Measurements from ENCODE around the gene ERC1.
"Not testable (repeated sequence)": the region's sequence is repeated elsewhere in the genome, so short reads cannot be mapped to it uniquely, and the experiment has no call there.

ERC1 gene

DNA sequence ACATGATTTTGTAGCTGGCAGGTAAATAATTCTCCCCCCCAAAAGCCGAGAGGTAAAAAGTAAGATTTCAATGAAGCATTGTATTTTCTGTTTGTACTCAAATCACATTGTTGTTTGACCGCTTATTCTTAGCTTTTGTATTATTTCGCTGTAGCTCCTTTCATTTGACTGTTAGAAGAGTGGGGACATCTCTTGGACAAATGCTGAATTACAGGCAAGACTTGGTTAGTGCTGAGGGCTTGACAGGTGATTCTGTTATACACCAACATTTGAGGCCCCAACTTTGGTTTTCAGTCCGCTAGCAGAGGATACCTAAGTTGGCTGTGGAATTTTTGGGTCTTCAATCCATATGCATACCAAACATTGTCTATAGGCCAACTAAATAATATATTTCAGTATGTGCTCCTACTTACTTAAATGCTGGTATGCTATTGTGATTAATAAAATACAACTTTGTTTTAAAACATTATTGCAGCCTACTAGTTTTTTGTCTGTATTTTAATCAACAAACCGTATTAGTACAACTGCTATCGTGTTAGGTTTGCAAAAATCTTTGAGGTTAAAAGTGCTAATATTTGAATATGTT, 102.2 kb downstream of the ERC1 start:
- CTCF ChIA-PET, result interaction anchor here (0.5 to 2.0 kb wide), 48 partner anchors 9 to 527 kb away, joined by 3 to 22 read pairs (median 4); partner anchors contain the start of gene RAD52
- no peak overlapping the region for H3K4me3 ChIP-seq (ENCODE audit: low read depth, low read length)
- DNase-seq (ENCODE audit: low read depth, low spot score), result no peak
- TF ChIP-seq, protein P1, sequence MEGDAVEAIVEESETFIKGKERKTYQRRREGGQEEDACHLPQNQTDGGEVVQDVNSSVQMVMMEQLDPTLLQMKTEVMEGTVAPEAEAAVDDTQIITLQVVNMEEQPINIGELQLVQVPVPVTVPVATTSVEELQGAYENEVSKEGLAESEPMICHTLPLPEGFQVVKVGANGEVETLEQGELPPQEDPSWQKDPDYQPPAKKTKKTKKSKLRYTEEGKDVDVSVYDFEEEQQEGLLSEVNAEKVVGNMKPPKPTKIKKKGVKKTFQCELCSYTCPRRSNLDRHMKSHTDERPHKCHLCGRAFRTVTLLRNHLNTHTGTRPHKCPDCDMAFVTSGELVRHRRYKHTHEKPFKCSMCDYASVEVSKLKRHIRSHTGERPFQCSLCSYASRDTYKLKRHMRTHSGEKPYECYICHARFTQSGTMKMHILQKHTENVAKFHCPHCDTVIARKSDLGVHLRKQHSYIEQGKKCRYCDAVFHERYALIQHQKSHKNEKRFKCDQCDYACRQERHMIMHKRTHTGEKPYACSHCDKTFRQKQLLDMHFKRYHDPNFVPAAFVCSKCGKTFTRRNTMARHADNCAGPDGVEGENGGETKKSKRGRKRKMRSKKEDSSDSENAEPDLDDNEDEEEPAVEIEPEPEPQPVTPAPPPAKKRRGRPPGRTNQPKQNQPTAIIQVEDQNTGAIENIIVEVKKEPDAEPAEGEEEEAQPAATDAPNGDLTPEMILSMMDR (IDR thresholded peaks at IDR 0.05; ENCODE audit: insufficient read depth, low read length, missing control alignments), result peak; percentile 68
- POLR2A ChIA-PET, result interaction anchor here (0.7 kb wide), 1 partner anchor 144 kb away, joined by 3 read pairs; the partner anchor contains the start of gene RAD52

GRCh38 chr12:1094714-1095113, 103.7 kb downstream of the ERC1 start:
- POLR2A ChIA-PET, result no interaction called here
- no peak for DNase-seq (ENCODE audit: low read depth, low spot score)
- no peak overlapping the region for H3K4me3 ChIP-seq (ENCODE audit: low read depth, low read length)
- CTCF ChIA-PET, result interaction anchor here (1.6 to 2.2 kb wide), 2 partner anchors 24 to 278 kb away, joined by 4 to 10 read pairs; no protein-coding TSS in a partner anchor
- TF ChIP-seq, protein P1 (IDR thresholded peaks at IDR 0.05; ENCODE audit: insufficient read depth, low read length, missing control alignments), result no peak

DNA sequence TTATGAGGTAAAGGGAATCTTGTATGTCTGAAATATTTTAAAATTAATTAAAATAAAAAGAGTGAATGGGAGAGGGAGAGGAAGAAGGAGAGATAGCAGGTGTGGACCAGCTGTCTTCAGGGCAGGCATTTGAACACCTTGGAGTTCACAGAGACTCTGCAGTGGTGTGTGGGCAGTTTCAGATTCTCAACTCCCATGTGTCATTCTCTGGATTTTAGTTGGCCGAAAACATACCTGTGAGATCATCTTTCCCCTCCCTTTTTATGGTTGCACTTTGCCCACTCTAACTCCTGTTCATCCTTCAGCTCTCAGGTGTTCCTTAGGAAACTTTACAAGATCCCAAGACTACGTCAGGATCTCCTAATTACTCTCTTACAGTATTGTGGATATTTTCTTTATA, 108.1 kb downstream of the ERC1 start:
- CTCF ChIA-PET, result interaction anchor here (2.0 kb wide), 1 partner anchor 150 kb away, joined by 5 read pairs; the partner anchor contains the start of gene RAD52

GRCh38 chr12:1099618-1100017, 108.6 kb downstream of the ERC1 start:
- H3K4me3 ChIP-seq (ENCODE audit: low read depth, low read length); POLR2A ChIA-PET; DNase-seq (ENCODE audit: low read depth, low spot score): not testable (repeated sequence)
- CTCF ChIA-PET, result interaction anchor here (2.0 to 2.8 kb wide), 2 partner anchors 18 to 150 kb away, joined by 5 to 10 read pairs; partner anchors contain the start of gene RAD52

More for the DNA sequence above, 108.1 kb downstream of the ERC1 start:
- POLR2A ChIA-PET, result no interaction called here
- H3K4me3 ChIP-seq (ENCODE audit: low read depth, low read length), result no peak overlapping the region
- DNase-seq (ENCODE audit: low read depth, low spot score), result no peak
- TF ChIP-seq, protein P1 (IDR thresholded peaks at IDR 0.05; ENCODE audit: insufficient read depth, low read length, missing control alignments), result no peak

- CTCF ChIA-PET, result interaction anchor here (0.9 to 2.8 kb wide), 6 partner anchors 9 to 526 kb away, joined by 3 to 10 read pairs (median 4); no protein-coding TSS in a partner anchor
- TF ChIP-seq, protein P1 (IDR thresholded peaks at IDR 0.05; ENCODE audit: insufficient read depth, low read length, missing control alignments), result no peak
- DNase-seq (ENCODE audit: low read depth, low spot score), result no peak
- no peak overlapping the region for H3K4me3 ChIP-seq (ENCODE audit: low read depth, low read length)
- POLR2A ChIA-PET, result no interaction called here
Observed at GRCh38 chr12:1102115-1102514, 111.1 kb downstream of the ERC1 start.

DNA sequence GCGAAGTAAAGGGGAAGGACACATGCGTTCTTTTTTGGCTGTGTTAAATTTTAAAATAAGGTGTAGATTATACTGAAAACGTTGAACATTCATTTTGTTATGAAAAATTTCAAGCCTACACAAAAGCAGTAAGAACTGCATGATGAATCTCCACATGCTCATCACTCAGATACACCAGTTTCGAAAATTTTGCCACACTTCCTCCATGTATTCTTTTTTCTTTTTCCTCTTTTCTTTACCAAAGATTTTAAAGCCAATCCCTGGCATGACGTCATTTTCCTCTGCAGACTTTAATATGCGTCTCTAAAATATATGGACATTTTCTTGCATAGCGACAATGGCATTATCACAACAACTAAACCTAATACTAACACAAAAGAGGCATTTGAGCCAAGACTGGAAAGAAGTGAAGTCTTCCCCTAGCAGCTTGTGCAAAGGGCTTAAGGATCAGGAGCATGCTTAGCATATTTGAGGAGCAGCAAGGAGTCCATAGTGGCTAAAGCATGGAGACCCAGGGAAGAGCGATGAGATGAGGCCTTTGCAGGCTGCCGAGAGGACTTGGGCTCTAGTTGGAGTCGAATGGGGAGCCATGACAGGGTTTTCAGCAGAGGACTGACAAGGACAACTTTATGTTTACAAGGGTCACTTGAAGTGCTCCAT, 111.9 kb downstream of the ERC1 start:
- CTCF ChIA-PET, result interaction anchor here (0.9 to 4.7 kb wide), 5 partner anchors 10 to 287 kb away, joined by 3 to 30 read pairs (median 7); no protein-coding TSS in a partner anchor
- POLR2A ChIA-PET, result no interaction called here
- H3K4me3 ChIP-seq (ENCODE audit: low read depth, low read length), result no peak overlapping the region
- DNase-seq (ENCODE audit: low read depth, low spot score), result no peak
- TF ChIP-seq, protein P1 (IDR thresholded peaks at IDR 0.05; ENCODE audit: insufficient read depth, low read length, missing control alignments), result no peak
